Astrocyte of the spinal cord (primary cell): ENCODE data around the gene FLOT2.
A peak's percentile ranks its signal among the peaks of the same experiment; 100 is the strongest.
"Not testable (repeated sequence)": the region's sequence is repeated elsewhere in the genome, so short reads cannot be mapped to it uniquely, and the experiment has no call there.

Experiments
- DNase-seq: peaks from one replicate; pipeline ENCODE4 v3.0.0; 2011; ENCODE audit warnings: low read depth, low spot score
- H3K4me3 ChIP-seq: 2 replicates; pipeline ENCODE4 v1.5.1; 2011; ENCODE audit warnings: low read depth, mild to moderate bottlenecking, low read length, moderate library complexity
- CTCF ChIP-seq: IDR thresholded peaks from 2 replicates; pipeline ENCODE4 v1.5.1; 2012; ENCODE audit warnings: low read depth, mild to moderate bottlenecking, low read length, inconsistent platforms
- in situ Hi-C: cut with HindIII; loops from 2 replicates; pipeline ENCODE4 v1.10.0; 2017; ENCODE audit warnings: low sequenced_read_pairs

FLOT2 gene

DNA sequence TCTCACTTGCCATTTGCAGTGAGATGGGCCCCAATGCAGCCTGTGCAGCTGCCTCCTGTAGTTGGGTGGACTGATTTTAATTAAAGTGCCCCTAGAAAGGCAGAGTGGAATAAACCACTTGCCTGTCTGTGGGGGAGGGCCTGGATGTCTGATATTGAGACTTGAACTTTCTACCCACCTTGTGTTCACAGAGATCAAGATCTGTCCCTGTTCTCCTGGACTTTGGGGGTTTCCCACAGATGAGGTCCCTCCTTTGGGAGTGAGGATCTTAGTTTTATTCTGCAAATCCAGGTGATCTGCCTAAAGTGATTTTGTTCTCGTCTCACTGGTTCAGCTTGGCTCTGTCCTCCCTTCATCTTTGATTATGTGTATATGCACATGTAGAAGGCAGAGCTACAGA lies 13.0 kb upstream of the FLOT2 start:
- no peak for DNase-seq
- in situ Hi-C loops, result no loop called here
- no peak overlapping the region for H3K4me3 ChIP-seq
- TF ChIP-seq CTCF, result no peak

DNA sequence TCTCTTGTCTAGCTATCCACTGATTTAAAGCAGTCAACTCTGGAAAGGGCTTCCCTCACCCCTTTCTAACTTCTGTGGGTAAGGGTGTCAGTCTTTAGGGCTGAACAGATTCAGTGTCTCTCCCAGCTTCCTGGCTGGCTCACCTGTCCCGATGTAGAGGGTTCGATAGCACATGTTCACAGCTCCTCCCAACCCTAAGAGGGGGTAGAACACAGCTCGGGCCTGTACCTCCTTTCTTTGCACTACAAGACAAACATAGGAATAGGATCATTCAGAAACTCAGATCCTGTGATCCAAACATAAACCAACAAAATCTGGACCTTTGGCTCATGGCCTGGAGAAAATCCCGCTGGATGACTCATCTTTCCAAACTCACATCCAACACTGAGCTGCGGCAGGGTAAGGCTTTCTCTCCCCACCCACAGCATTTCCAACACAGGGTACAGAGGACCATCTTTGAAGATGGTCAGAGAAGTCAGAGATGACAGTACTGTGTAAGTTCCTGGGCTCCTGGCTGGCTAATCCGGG lies 11.2 kb upstream of the FLOT2 start:
- peak; percentile 65 for DNase-seq
- TF ChIP-seq CTCF, result no peak
- in situ Hi-C loops, result no loop called here
- H3K4me3 ChIP-seq, result no peak overlapping the region

DNA sequence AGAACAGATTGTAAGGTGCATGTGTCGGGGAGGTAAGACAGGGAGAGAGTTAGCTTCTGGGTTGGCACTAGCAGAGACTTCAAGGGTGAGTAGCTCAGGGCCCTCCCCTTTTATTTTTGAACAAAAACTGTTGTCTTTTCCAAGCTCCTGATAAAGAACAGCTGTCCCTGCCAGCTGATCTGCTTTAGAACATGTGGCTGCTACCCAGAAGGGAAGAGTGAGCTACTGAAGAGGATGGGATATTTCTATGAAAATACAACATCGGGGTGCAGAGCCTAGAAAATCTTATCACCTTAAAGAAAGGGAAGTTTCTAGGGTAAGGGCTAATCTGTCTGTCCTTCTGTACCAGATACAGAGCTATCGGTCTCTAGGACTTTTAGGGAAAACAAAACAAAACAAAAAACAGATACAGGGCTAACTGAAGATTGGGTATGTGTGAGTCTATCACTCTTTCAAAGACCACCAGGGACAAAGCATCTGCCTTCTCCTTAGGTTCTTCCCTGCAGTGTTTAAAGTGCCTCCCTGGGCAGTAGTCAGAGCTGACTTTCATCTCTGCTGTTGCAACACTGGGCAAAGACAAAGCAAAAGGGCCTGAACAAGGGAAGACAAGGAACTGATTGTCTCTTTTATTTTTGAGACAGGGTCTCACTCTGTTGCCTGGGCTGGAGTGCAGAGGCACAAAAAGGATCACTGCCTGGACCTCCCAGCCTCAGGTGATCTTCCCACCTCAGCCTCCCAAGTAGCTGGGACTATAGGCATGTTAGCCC lies 10.4 kb upstream of the FLOT2 start:
- H3K4me3 ChIP-seq, result no peak overlapping the region
- no peak for TF ChIP-seq CTCF
- DNase-seq, result no peak
- in situ Hi-C loops, result no loop called here

- no peak for DNase-seq
- in situ Hi-C loops, result no loop called here
- no peak overlapping the region for H3K4me3 ChIP-seq
- TF ChIP-seq CTCF, result no peak
These were observed 9.3 kb upstream of the FLOT2 start for GRCh38 chr17:28906706-28907438.

GRCh38 chr17:28906276-28906675 lies 8.7 kb upstream of the FLOT2 start:
- no peak for TF ChIP-seq CTCF
- H3K4me3 ChIP-seq, result no peak overlapping the region
- DNase-seq, result no peak
- in situ Hi-C loops, result no loop called here

GRCh38 chr17:28904800-28905199 lies 7.3 kb upstream of the FLOT2 start:
- no peak for TF ChIP-seq CTCF
- no peak overlapping the region for H3K4me3 ChIP-seq
- no peak for DNase-seq
- in situ Hi-C loops, result no loop called here

DNA sequence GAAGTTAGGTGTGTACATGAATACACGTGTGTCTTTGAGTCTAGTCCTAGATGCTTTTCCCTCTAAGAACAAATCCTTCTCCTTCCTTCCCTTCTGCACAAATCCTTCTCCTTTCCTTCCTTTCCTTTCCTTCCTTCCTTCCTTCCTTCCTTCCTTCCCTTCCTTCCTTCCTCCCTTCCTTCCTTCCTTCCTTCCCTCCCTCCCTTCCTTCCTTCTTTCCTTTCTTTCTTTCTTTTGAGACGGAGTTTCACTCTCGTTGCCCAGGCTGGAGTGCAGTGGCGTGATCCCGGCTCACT lies 6.0 kb upstream of the FLOT2 start:
- in situ Hi-C loops, DNase-seq, H3K4me3 ChIP-seq: not testable (repeated sequence)
